DOHH2 (cell line): Measurements from ENCODE around the gene MAP3K9.

Experiments
- EZH2phosphoT487 ChIP-seq: fragments of 200-600 bp; sonication (generic); IDR thresholded peaks from 2 replicates; pipeline ENCODE4 v1.6.1; 2017; ENCODE audit warnings: borderline replicate concordance, mild to moderate bottlenecking, antibody characterized with exemption, low read length, moderate library complexity, mixed read lengths
- TF ChIP-seq, protein P1 (sequence below): fragments of 200-600 bp; sonication (generic); IDR thresholded peaks from one replicate; pipeline ENCODE4 v1.5.1; 2014; ENCODE audit warnings: antibody characterized with exemption, mild to moderate bottlenecking, low read depth, low read length; ENCODE audit not compliant: poor library complexity, severe bottlenecking

DNA sequence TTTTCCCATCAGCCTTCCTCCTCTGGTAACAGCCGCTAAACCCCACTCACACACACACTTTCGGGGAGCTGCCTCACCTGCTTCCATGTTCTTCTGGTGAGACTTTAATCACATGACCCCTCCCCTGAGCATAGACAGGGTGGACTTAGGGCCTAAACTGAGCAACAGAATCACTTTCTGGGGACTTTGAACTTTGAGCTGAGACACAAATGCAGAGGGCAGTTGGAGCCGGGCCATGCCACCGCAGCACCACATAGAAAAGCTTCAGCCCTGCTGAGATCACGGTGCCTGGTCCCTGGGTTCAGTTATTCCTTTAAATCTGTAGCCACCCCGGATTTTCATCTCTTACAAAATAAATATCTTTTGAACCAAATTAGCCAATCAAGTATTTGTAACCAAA, 18.4 kb upstream of the MAP3K9 start:
- TF ChIP-seq, protein P1, sequence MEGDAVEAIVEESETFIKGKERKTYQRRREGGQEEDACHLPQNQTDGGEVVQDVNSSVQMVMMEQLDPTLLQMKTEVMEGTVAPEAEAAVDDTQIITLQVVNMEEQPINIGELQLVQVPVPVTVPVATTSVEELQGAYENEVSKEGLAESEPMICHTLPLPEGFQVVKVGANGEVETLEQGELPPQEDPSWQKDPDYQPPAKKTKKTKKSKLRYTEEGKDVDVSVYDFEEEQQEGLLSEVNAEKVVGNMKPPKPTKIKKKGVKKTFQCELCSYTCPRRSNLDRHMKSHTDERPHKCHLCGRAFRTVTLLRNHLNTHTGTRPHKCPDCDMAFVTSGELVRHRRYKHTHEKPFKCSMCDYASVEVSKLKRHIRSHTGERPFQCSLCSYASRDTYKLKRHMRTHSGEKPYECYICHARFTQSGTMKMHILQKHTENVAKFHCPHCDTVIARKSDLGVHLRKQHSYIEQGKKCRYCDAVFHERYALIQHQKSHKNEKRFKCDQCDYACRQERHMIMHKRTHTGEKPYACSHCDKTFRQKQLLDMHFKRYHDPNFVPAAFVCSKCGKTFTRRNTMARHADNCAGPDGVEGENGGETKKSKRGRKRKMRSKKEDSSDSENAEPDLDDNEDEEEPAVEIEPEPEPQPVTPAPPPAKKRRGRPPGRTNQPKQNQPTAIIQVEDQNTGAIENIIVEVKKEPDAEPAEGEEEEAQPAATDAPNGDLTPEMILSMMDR, result no peak
- TF ChIP-seq EZH2phosphoT487, result no peak
